DMS53 treated with DMSO at 0.1 percent for 48 hours (cell line): ENCODE data around the gene ZNF462.

Source experiments
- DNase-seq: peaks from one replicate; lab custom pipeline; 2025; ENCODE audit not compliant: unreplicated experiment; lab: John Stamatoyannopoulos, UW

ZNF462 gene

DNA sequence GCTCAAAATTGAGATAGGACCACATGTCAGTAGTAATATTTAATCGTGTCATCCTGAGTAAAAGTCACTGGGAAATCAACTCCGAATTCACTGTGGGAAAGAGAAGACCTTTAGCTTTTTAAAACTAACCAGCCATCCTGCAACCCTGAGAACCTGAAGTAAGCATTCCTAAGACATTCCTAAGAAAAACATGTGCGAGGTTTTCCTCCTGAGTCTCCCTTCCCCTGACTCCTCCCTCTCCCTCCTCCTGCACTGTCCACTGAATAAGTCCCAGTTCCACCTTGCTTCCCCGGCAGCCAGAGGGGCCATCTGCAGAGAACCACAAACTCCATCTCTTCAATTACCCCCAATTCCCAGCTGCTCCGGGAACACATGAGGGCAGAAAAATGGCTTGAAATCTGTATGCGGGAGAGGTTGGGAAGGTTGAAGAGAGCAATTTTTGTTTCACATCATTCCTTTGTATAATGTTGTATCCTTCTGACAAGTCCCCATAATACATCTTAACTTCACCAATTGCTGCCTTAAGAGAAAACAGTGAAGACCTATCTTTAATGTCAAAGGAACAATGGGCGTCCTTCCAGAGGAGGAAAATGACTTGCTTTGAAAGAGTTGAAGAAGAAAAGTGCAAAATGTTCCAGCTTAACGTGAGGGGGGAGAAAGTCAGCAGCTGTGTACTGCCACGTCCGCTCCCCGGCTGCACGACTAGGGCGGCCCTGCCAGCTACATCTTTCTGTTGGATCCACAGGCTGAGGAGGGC, 186.3 kb downstream of the ZNF462 start:
- DNase-seq = no peak

DNA sequence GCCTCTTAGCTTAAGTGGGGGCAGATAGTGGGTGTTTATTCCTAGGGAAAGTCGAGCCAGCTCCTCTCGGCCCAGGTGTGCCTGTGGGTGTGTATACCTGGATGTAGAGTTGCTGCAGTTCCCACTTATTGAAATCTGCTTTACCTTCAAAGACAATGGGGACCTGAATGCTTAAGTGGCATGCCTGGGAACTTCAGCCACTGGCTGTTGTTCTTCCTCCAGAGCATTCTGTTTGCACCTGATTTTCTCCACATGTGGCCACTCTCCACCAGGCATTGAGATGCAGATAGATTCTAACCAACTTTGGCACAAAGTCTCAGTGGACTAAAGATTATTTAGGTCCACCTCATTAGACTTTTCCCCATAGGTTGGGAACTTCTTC, 186.8 kb downstream of the ZNF462 start:
- no peak for DNase-seq

DNA sequence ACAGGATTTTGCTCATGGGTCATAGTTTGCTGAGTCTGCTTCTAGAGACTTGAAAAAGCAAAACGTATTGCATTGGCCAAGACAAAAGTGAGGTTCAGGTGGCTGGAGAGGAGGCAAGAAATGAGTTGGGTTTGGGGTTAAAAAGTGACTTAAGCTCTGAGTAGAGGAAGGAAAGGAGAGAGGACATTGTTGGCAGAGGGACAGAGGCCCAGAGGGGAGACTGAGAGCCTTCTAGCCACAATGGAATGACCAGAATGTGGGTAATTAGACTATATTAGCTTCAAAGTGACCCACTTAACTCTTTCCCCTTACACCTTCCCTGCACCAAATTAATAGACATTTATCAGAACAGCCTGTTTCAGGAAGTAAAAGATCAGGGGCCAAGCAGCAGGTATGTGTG, 188.4 kb downstream of the ZNF462 start:
- no peak for DNase-seq

DNA sequence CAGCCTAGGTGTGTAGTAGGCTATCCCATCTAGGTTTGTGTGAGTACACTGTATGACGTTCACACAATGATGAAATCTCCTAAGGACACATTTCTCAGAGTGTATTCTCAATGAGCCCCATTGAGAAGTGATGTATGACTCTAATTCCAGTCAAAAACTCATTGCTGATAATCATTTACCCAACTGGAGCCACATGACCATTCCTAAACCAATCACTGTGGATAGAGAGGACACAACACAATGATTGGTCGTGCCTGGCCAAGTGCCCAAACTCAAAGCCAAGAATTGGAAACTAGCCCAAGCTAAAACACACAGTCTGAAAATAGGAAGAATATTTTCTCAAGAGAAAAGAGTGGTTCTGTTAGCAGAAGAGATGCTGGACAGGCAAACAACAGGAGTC, 191.2 kb downstream of the ZNF462 start:
- no peak for DNase-seq

DNA sequence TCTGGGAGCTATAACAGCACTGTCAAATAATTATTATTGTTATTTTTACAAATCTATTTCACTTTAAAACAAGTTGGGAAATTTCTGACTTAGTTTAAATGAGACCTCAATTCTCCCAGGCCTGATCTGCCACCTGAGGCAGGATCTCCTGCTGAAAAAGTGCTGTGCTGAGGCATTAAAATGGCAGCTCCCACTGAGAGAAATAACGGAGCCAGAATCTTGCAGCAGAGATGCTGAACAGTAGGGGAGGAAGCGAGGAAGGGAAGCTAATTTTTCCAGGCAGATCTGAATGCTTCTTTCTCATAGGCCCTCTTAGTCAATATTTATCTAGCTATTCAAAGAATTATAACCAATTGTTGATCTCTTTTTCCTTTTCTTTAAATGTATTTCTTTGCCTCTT, 196.3 kb downstream of the ZNF462 start:
- DNase-seq = no peak

DNA sequence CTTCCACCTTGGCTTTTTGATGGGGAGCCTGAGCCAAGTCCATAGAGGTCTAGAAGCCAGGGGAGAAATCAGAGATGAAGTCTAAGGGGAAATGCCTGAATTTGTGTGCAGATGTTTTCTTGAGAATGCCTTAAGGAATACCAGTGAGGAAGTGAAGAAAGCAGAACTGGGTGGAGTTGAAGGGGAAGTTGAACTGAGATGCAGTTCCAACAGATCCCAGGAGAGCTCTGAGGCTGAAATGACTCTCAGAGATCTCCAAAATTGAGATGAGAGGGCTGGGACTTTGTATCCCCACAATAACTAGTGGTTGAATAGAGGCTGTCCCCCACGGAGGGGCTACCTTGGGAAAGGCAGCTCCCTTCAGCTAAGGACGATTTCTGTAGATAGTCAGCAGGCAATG, 197.1 kb downstream of the ZNF462 start:
- DNase-seq = no peak
